ENCODE results near the gene LONP1.
A peak's percentile ranks its signal among the peaks of the same experiment; 100 is the strongest.
"Not testable (repeated sequence)": the region's sequence is repeated elsewhere in the genome, so short reads cannot be mapped to it uniquely, and the experiment has no call there.

Gene LONP1

GRCh38 chr19:5707576-5708575 lies 12.1 kb downstream of the LONP1 start:
- no peak for DNase-seq

- DNase-seq = no peak
Measured at GRCh38 chr19:5706876-5707573, 12.9 kb downstream of the LONP1 start.

GRCh38 chr19:5705552-5705951 lies 14.4 kb downstream of the LONP1 start:
- DNase-seq = no peak

GRCh38 chr19:5703819-5704818 lies 15.8 kb downstream of the LONP1 start:
- DNase-seq = no peak

GRCh38 chr19:5702053-5702410 lies 17.9 kb downstream of the LONP1 start:
- not testable (repeated sequence) for DNase-seq

- DNase-seq = no peak
Measured at GRCh38 chr19:5700455-5701092, 19.4 kb downstream of the LONP1 start.

GRCh38 chr19:5698635-5699422 lies 21.1 kb downstream of the LONP1 start:
- DNase-seq = no peak

- DNase-seq = no peak
Measured at GRCh38 chr19:5697890-5698634, 21.9 kb downstream of the LONP1 start.

- DNase-seq = peak; percentile 33
Measured at GRCh38 chr19:5697022-5697889, 22.7 kb downstream of the LONP1 start.

- DNase-seq = no peak
Measured at GRCh38 chr19:5696196-5697021, 23.5 kb downstream of the LONP1 start.

- peak; percentile 42 for DNase-seq
Measured at GRCh38 chr19:5695649-5696195, 24.2 kb downstream of the LONP1 start.

GRCh38 chr19:5694956-5695648 lies 24.8 kb downstream of the LONP1 start:
- DNase-seq = no peak

GRCh38 chr19:5694167-5694955 lies 25.6 kb downstream of the LONP1 start:
- DNase-seq = no peak

GRCh38 chr19:5693195-5694166 lies 26.5 kb downstream of the LONP1 start:
- peak; percentile 33 for DNase-seq

- no peak for DNase-seq
Measured at GRCh38 chr19:5692723-5693194, 27.2 kb downstream of the LONP1 start.

Data from NCI-H82 (cell line).